Thyroid gland (tissue), 4 donors: ENCODE data around the gene TSPAN32. TPM values are rescaled to one million over a fixed set of nuclear protein-coding genes. Genes with fewer than 3 reads are reported as not detected.
A peak's percentile ranks its signal among the peaks of the same experiment; 100 is the strongest.

Experiments used
- DNase-seq, 2 donors: peaks; one replicate each; pipeline ENCODE4 v3.0.0-alpha.2; 2019
- H3K27ac ChIP-seq, 3 donors: fragments of 200-600 bp; sonication (generic); 1 replicate in 2 of 3; 2 replicates in 1 of 3; pipeline ENCODE4 v1.5.1; 2016 to 2019; ENCODE audit warnings: mild to moderate bottlenecking in 1 of 3, moderate library complexity in 1 of 3
- H3K27me3 ChIP-seq: fragments of 200-600 bp; sonication (generic); one replicate; pipeline ENCODE4 v1.5.1; 2019
- H3K36me3 ChIP-seq, 2 donors: fragments of 200-600 bp; sonication (generic); one replicate each; pipeline ENCODE4 v1.5.1; 2016 to 2019
- H3K4me1 ChIP-seq, 2 donors: fragments of 200-600 bp; sonication (generic); one replicate each; pipeline ENCODE4 v1.5.1; 2017 to 2019
- H3K4me3 ChIP-seq, 3 donors: fragments of 200-600 bp; sonication (generic); replicated peaks in 1 of 3; 1 replicate in 2 of 3; 2 replicates in 1 of 3; pipeline ENCODE4 v1.5.1; 2016; ENCODE audit warnings: mild to moderate bottlenecking in 1 of 3
- H3K9me3 ChIP-seq: fragments of 200-600 bp; sonication (generic); one replicate; pipeline ENCODE4 v1.5.1; 2017
- POLR2A ChIP-seq, 2 donors: fragments of 450-650 bp; IDR thresholded peaks; one replicate each; pipeline ENCODE4 v1.6.1; 2017; ENCODE audit warnings: antibody characterized with exemption in 2 of 2, mild to moderate bottlenecking in 2 of 2, moderate library complexity in 1 of 2
- WGBS, 2 donors: methylation state at CpG; one replicate each; pipeline ENCODE4 v1.1.5; 2017; 5-methylcytosine and 5-hydroxymethylcytosine counted together
- intact Hi-C: fragments of 100-400 bp; cut with DNase I; formaldehyde crosslinking; loops from one replicate; pipeline ENCODE4 v1.15.1; 2023
- total RNA-seq, 4 donors: library from RNA; depleted of rRNA; stranded (reverse); fragments of >200 nt; gene quantifications; one replicate each; pipeline ENCODE4 v1.2.3, GENCODE V29; 2016
- TF ChIP-seq, protein P1 (sequence below), 6 experiments: fragments of 200-600 bp in 3 of 6; fragments of 450-650 bp in 3 of 6; sonication (generic) in 3 of 6; IDR thresholded peaks; one replicate each; pipeline ENCODE4 v1.5.1; 2016 to 2019; ENCODE audit warnings: antibody characterized with exemption in 6 of 6, mild to moderate bottlenecking in 2 of 6, inconsistent platforms in 1 of 6, moderate library complexity in 1 of 6

The TSPAN32 gene
- total RNA-seq, 4 donors from 2014 or later = 0.33 to 0.45 TPM; not detected in 2

GRCh38 chr11:2287091-2287490 lies 14.7 kb upstream of the TSPAN32 start:
- 61 to 63% methylated on average over 16 of the region's 16 CpGs for WGBS, 2 donors
- H3K4me1 ChIP-seq = no peaks in the 10 kb centered on the region
- DNase-seq = no peak
- intact Hi-C loops = no loop called here
- H3K4me3 ChIP-seq = no peak overlapping the region
- no peaks in the 10 kb centered on the region for H3K27me3 ChIP-seq
- H3K27ac ChIP-seq = no peak overlapping the region
- TF ChIP-seq, protein P1, sequence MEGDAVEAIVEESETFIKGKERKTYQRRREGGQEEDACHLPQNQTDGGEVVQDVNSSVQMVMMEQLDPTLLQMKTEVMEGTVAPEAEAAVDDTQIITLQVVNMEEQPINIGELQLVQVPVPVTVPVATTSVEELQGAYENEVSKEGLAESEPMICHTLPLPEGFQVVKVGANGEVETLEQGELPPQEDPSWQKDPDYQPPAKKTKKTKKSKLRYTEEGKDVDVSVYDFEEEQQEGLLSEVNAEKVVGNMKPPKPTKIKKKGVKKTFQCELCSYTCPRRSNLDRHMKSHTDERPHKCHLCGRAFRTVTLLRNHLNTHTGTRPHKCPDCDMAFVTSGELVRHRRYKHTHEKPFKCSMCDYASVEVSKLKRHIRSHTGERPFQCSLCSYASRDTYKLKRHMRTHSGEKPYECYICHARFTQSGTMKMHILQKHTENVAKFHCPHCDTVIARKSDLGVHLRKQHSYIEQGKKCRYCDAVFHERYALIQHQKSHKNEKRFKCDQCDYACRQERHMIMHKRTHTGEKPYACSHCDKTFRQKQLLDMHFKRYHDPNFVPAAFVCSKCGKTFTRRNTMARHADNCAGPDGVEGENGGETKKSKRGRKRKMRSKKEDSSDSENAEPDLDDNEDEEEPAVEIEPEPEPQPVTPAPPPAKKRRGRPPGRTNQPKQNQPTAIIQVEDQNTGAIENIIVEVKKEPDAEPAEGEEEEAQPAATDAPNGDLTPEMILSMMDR (IDR thresholded peaks at IDR 0.05) = no peak
- TF ChIP-seq POLR2A (IDR thresholded peaks at IDR 0.05) = no peak
- H3K9me3 ChIP-seq = no peaks in the 10 kb centered on the region
- no peaks in the 10 kb centered on the region for H3K36me3 ChIP-seq

- no peak for DNase-seq
- intact Hi-C loops = no loop called here
- TF ChIP-seq, protein P1 (IDR thresholded peaks at IDR 0.05) = no peak
- no peak for TF ChIP-seq POLR2A (IDR thresholded peaks at IDR 0.05)
- H3K27ac ChIP-seq = no peak overlapping the region
- no peaks in the 10 kb centered on the region for H3K27me3 ChIP-seq
- no peaks in the 10 kb centered on the region for H3K36me3 ChIP-seq
- no peak overlapping the region for H3K4me3 ChIP-seq
- WGBS, 2 donors = 54 to 73% methylated on average over 6 of the region's 6 CpGs
- no peaks in the 10 kb centered on the region for H3K4me1 ChIP-seq
- H3K9me3 ChIP-seq = no peaks in the 10 kb centered on the region
Observed at GRCh38 chr11:2289350-2289749, 12.5 kb upstream of the TSPAN32 start.

- DNase-seq = no peak
- H3K4me1 ChIP-seq = no peaks in the 10 kb centered on the region
- H3K27ac ChIP-seq = no peak overlapping the region
- H3K9me3 ChIP-seq = no peaks in the 10 kb centered on the region
- whole genome bisulfite sequencing, 2 donors = 67 to 74% methylated on average over 10 of the region's 10 CpGs
- intact Hi-C loops = no loop called here
- TF ChIP-seq, protein P1 (IDR thresholded peaks at IDR 0.05) = no peak
- no peaks in the 10 kb centered on the region for H3K27me3 ChIP-seq
- no peaks in the 10 kb centered on the region for H3K36me3 ChIP-seq
- no peak overlapping the region for H3K4me3 ChIP-seq
Observed at GRCh38 chr11:2289859-2290258, 12.0 kb upstream of the TSPAN32 start.

DNA sequence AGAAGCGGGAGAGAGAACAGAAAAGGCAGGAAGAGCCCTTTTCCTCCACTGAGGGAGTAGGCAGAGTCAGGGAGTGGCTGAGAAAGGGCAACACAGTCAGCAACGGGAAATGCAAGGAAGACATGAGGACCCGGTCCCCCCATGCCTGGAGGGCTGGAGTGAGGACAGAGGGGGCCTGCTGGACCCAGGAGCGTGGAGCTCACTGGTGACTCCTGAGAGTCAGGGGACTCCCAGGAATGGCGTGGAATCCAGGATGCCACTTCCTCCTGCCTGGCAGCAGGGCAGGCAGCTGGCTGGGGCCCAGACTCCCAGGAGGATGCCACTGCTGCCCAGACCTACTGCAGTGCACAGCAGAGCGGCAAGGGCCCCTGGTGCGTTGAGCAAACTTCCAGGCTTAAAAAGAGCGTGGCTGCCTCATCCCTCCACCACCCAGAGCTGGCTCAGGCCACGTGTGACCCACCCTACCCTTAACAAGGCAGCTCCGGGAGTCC lies 11.4 kb upstream of the TSPAN32 start:
- peak; percentile 25 to 45 for DNase-seq
- no peak overlapping the region for H3K4me3 ChIP-seq
- H3K9me3 ChIP-seq = no peaks in the 10 kb centered on the region
- no peak overlapping the region for H3K27ac ChIP-seq
- intact Hi-C loops = no loop called here
- TF ChIP-seq POLR2A (IDR thresholded peaks at IDR 0.05) = no peak
- TF ChIP-seq, protein P1 (IDR thresholded peaks at IDR 0.05) = no peak
- H3K4me1 ChIP-seq = no peaks in the 10 kb centered on the region
- WGBS, 2 donors = 27 to 30% methylated on average over 8 to 10 of the region's 10 CpGs
- no peaks in the 10 kb centered on the region for H3K36me3 ChIP-seq
- H3K27me3 ChIP-seq = no peaks in the 10 kb centered on the region

DNA sequence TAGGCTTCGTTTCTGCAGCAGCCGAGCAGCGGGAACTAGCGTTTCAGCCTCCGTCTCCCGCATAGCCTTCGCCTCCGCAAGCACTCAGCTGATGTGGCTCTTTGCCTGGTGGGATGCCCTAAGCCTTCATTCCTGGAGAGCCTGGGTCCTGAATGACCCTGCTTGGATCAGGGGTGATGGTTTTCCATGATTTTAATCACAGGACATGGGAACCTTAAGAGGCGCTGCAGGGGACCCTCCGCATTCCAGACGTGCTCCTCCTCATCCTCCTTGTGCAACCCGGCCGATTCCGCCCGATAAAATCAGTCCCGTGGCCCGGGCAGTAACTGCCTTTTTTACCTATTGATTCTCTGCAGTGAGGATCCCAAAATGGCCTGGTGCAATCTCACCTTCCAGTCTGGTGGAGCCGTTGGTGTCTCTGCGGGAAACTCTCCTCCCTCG lies 8.3 kb upstream of the TSPAN32 start:
- Histone ChIP-seq H3K9me3 (no peaks in the 10 kb centered on the region), H3K4me3 (no peak overlapping the region), H3K4me1 (no peaks in the 10 kb centered on the region), H3K36me3 (no peaks in the 10 kb centered on the region), H3K27me3 (no peaks in the 10 kb centered on the region), H3K27ac (no peak overlapping the region)
- WGBS, 2 donors = 87% methylated on average over 20 of the region's 20 CpGs
- intact Hi-C loops = no loop called here
- DNase-seq = no peak
- TF ChIP-seq POLR2A (IDR thresholded peaks at IDR 0.05) = no peak
- TF ChIP-seq, protein P1 (IDR thresholded peaks at IDR 0.05) = no peak
